HG03354 (cell line): ENCODE results near the gene FDX2.

Experiments used
- ATAC-seq: cut with Tn5 transposase; IDR thresholded peaks from one replicate; pipeline ENCODE4 v1.9.1; 2021; ENCODE audit warnings: mild to moderate bottlenecking; ENCODE audit not compliant: unreplicated experiment, poor library complexity, severe bottlenecking

Gene FDX2

GRCh38 chr19:10333758-10334587, 18.2 kb upstream of the FDX2 start:
- ATAC-seq = no peak

GRCh38 chr19:10332965-10333757, 17.3 kb upstream of the FDX2 start, which contains the start of gene RAVER1:
TSS of gene RAVER1 (minus strand) at chr19:10333529. CDS start at chr19:10333507, 22 bp downstream.
- ATAC-seq = peak; percentile 84

- no peak for ATAC-seq
These were observed 16.5 kb upstream of the FDX2 start for GRCh38 chr19:10332158-10332964.

GRCh38 chr19:10329555-10329954, 13.7 kb upstream of the FDX2 start:
- ATAC-seq = no peak

GRCh38 chr19:10328558-10329429, 13.0 kb upstream of the FDX2 start:
- ATAC-seq = no peak

DNA sequence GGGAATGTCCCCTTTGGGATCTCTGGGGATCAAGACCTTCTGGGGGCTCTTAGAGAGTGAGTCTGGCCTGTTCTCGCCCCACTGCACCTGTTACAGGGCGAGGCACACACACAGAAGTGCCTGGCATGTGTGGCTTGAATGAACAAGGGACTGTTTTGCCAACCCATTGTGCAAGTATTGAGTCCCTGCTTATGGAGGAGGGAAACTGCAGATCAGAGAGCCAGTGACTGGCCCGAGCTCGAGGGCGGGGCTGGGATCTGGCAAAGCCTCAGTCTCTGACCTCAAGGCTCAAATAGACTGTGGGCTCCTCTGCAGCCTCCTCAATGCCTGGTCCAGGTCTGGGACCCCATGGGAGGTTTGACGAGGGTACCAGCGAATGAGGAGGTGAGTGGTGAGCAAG, 12.0 kb upstream of the FDX2 start:
- ATAC-seq = no peak

DNA sequence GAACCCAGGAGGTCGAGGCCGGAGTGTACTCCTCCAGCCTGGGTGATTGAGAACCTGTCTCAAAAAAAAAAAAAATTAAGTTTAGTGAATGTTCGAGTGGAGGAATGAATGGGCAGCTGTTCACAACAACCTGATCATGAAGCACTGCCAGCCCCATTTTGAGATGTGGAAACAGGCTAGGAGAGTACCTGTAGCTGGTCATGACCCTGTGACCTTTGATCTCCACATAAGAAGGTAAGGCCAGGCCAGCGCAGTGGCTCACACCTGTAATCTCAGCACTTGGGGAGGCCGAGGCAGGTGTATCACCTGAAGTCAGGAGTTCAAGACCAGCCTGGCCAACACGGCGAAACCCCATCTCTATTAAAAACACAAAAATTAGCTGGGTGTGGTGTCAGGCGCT, 9.9 kb upstream of the FDX2 start:
- ATAC-seq = no peak

DNA sequence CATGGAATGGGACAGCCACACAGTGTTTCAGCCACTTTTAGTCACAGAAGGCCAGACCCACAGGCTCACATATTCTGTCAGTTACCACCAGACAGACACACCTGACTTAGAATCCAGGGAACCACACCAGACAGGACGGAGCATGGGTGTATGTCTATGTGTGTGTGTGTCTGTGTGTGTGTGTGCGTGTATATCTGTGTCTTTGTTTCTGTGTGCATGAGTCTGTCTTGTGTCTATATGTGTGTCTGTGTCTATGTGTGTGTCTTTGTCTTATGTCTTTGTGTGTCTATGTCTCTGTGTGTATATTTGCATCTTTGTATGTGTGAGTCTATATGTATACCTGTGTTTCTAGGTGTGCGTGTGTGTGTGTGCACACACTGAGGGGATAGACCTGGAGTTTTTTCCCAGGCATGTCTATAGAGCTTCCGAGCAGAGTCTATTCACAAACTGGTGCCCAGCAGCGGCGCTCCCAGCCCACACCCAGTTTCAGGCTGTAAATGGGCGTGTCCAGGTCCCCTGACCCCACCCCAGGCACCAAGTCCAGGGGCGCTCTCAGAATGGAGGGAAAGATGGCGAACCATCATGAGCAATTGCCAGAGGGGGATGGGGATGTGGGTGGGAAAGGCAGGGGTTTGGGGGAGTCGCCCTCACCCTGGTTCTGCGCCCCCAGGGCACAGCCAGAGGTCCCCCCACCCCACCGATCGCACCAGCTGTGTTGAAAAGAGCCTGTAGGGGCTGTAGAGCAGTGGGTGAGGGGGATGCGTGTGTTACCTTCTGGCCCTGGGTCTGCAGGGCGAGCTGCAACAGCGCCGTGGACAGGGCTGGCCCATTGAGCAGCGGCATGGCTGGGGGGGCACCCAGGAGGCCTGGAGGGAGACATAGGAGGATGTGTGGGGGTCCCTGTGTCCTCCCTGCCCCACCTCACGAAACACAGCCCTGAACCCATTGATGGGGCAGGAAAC, 6.3 kb upstream of the FDX2 start:
- no peak for ATAC-seq

DNA sequence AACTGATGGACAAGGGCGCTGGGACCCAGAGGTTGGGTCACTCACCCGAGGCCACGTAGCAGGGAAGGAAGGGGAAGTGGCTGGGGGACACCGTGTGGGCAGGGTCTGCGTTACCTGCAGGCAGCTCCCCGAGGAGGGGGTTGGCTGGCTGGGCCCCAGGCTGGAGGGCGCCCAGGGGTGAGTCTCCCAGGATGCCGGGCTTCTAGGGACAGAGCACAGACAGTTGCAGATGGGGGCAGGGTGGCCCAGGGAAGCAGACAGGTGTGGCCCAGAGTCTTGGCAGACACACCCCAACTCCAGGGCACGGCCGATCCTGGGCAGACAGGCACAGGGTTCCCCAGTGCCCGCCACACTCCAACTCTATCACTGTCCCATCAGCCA, 5.6 kb upstream of the FDX2 start:
- ATAC-seq = no peak

DNA sequence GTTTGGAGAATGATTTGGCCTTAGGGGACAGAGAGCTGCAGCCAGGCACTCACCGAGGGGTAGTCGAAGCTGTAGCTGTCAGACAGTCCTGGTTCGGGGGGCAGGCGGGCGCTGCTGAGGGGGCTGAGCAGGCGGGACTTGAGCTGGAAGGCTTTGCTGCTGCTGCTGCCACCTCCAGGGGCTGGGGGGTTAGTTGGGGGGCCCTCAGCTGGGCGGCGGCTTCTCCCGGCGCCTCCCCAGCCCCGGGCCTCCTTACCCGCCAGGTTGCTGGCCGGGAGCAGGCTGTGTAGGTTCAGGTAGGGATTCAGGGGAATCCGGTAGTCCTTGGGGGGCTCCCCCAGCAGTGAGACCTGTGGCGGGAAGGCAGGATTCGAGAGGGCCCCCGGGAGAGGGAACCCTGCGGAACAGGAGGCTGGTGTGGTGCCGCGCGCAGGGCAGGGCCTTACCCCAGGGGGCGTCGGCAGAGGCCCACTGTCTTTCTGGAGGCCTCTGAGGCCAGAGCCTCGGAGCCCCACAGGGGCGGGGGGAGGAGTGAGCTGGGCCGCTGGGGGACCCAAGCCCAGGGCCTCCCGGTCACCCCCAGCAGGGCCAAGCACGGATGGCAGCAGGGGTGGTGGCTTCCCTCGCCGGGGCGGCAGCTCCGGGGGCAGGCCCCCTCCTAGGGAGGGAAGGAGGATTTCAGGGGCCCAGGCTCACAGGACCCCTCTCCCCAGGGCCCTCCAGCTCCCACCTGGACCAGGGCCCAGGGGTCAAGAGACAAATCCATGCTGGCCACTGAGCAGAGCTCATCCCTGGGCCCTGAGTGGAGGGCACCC, 5.0 kb upstream of the FDX2 start:
- ATAC-seq = no peak

GRCh38 chr19:10318807-10319682, 3.2 kb upstream of the FDX2 start:
- ATAC-seq = no peak

GRCh38 chr19:10317857-10318462, 2.1 kb upstream of the FDX2 start:
- no peak for ATAC-seq

DNA sequence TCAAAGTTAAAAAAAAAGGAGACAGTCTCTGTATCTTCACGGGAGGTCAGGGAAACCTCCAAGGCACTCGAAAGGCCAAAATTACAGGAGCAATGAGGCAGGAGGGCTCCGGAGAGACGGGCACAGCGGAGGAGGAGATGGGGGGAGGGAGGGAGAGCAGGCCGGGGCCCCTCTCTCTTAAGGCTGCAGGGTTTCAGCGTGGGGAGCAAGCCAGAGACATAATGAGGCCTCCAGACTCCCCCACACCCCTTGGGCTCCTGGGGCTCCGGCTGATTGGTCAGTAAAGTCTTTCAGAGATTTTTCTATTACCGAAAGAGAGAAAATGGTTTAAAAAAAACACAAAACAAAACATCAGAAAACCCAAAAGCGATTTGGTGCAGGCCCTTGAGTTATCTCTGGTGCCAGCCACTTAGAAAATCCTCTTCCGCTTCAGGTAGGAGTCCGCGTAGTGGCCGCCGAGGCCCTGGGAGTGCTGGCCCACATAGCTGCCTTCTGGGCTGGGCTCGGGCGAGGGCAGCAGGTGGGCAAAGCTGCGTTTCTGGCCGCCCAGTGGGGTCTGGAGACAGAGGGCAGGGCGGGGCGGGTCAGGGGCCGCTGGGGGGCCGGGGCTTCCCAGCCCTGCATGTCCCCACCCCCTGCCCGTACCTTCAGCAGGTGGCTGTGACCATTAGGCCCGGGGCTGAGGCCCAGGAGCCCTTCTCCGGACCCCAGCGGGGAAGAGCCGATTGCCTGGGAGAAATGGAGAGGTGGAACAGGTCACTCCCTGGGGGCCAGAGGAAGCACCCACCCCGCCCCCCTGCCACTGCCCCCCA, 1.4 kb upstream of the FDX2 start:
- ATAC-seq = no peak

GRCh38 chr19:10316229-10317044, 622 bp upstream of the FDX2 start:
- ATAC-seq = no peak

DNA sequence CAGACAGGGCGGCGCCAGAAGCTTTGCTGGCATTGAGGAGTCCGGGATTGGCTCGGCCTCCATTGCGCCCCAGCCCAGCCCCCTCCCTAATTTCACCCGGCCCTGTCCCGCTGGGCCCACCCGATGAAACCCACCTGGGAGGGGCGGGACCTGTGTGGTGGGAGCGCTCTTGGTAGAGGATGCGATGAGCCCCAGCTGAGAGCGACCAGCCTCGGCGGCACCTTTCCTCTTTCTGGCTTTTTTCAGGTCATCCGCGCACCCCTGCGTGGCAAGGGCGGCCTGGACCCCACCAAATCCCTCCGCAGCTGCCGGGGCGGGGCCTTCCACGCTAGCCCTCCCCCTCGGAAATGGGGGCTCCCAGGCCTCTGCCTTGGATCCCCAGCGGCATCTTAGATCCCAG, 6.4 kb downstream of the FDX2 start, which contains the start of gene ZGLP1:
TSS of gene ZGLP1 (minus strand) at position 393 of the 400 bp plus-strand sequence.
- no peak for ATAC-seq
